ENCODE measurements around the gene PEX14. TPM values are rescaled to one million over a fixed set of nuclear protein-coding genes. Genes with fewer than 3 reads are reported as not detected.
A peak's percentile ranks its signal among the peaks of the same experiment; 100 is the strongest.

The PEX14 gene
- total RNA-seq, 6 experiments from 2014 or later, result 23.1 to 28.4 (median 26.0) TPM

DNA sequence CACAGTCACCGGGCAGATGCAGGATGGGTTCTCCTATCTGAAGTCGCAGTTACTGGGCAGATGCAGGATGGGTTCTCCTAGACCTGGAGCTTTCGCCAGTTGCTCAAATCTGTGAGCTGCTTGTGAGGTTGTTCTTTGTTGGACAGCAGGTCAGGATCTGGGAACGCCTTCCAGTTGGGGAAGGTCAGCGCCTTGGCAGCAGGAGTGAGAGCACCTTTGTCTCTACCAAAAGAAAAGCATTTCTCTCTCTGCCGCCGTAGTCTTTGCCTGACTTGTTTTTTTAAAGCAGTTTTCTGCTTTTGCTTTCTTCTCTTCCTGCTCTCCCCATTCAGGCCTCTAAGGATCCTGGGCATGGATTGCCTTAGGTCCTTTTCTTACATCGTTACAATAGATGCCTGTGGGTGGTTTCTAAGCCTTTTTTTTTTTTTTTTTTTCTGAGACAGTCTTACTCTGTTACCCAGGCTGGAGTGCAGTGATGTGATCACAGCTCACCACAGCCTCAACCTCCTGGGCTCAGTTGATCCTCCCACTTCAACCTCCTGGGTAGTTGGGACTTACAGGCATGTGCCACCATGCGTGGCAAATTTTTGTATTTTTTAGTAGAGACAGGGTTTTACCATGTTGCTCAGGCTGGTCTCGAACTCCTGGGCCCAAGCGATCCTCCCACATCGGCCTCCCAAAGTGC, 15.7 kb downstream of the PEX14 start:
- Mint-ChIP-seq H3K27ac (no peak overlapping the region), H3K36me3 (ENCODE audit: low read depth) (no peaks in the 10 kb centered on the region), H3K4me1 (ENCODE audit: low read depth) (peaks cover 31% of the 10 kb centered on the region), H3K9me3 (no peaks in the 10 kb centered on the region), H3K4me3 (no peak overlapping the region), H3K27me3 (ENCODE audit: insufficient read depth) (no peaks in the 10 kb centered on the region; the same call in 1 of the 2 replicates)
- no peak for DNase-seq
- TF ChIP-seq, protein P1, sequence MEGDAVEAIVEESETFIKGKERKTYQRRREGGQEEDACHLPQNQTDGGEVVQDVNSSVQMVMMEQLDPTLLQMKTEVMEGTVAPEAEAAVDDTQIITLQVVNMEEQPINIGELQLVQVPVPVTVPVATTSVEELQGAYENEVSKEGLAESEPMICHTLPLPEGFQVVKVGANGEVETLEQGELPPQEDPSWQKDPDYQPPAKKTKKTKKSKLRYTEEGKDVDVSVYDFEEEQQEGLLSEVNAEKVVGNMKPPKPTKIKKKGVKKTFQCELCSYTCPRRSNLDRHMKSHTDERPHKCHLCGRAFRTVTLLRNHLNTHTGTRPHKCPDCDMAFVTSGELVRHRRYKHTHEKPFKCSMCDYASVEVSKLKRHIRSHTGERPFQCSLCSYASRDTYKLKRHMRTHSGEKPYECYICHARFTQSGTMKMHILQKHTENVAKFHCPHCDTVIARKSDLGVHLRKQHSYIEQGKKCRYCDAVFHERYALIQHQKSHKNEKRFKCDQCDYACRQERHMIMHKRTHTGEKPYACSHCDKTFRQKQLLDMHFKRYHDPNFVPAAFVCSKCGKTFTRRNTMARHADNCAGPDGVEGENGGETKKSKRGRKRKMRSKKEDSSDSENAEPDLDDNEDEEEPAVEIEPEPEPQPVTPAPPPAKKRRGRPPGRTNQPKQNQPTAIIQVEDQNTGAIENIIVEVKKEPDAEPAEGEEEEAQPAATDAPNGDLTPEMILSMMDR (IDR thresholded peaks at IDR 0.05), result no peak

DNA sequence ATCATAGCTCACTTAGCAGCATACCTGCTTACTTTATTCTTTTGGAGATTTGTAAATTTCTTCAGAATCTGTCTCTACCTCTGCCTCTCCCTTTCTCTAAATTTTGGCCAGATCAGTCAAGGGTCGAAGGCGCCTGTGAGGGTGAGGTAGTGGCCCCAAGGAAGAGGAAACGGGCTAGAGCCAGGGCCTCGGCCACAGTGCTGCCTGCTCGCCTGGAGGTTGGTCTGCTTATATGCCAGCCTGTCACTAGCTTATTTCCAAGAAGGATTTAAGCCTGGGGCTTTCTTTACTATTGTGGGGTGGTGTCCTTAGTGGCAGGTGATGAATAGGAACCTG, 19.6 kb downstream of the PEX14 start:
- no peak overlapping the region; the same call in 1 of the 2 replicates for H3K4me3 Mint-ChIP-seq
- H3K9me3 Mint-ChIP-seq, result no peaks in the 10 kb centered on the region
- DNase-seq, result no peak
- H3K27ac Mint-ChIP-seq, result peak overlapping the region; percentile 77; the same call in 1 of the 2 replicates
- peaks cover 2% of the 10 kb centered on the region; the same call in 1 of the 2 replicates for H3K27me3 Mint-ChIP-seq (ENCODE audit: insufficient read depth)
- TF ChIP-seq, protein P1 (IDR thresholded peaks at IDR 0.05), result no peak
- H3K4me1 Mint-ChIP-seq (ENCODE audit: low read depth), result peaks cover 32% of the 10 kb centered on the region
- H3K36me3 Mint-ChIP-seq (ENCODE audit: low read depth), result no peaks in the 10 kb centered on the region; the same call in 1 of the 2 replicates

DNA sequence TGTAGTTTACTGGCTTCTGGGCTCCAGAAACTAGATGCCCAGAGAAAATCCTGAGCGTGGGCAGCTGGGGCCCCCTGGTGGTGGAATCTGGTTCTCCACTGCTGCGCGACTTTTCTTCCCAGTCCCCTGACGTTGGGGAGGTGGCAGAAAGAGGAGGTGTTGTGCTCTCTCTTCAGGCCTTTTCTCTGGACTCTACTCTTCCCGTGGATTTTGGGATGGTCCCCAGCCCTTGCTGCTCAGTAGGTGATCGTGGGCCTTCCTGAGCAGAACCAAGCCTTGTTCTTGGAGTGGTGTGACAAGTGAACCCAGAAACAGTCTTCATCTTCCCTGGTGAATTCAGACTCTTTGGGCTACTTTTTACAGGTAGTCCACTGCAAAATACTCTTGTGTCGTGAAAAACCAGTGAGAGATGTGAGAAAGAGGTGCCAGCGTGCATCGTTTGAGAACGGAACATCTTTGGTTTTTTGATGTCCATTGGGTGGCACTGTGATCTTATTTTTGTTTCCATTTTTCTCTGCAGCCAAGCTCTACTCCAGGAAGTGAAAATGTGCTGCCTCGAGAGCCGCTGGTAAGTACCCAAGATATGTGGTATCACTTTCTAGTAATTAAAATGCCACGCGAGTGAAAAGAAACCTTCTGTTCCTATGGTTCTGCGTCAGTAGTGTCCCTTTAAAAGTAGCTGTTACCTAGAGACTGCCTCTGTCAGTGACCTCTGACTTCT, 20.2 kb downstream of the PEX14 start:
- Mint-ChIP-seq H3K27ac (peak overlapping the region; percentile 77), H3K27me3 (ENCODE audit: insufficient read depth) (peaks cover 2% of the 10 kb centered on the region; the same call in 1 of the 2 replicates), H3K4me3 (peak overlapping the region; percentile 84), H3K36me3 (ENCODE audit: low read depth) (no peaks in the 10 kb centered on the region; the same call in 1 of the 2 replicates), H3K9me3 (no peaks in the 10 kb centered on the region), H3K4me1 (ENCODE audit: low read depth) (peaks cover 26% of the 10 kb centered on the region)
- DNase-seq, result peak; percentile 54
- TF ChIP-seq, protein P1 (IDR thresholded peaks at IDR 0.05), result peak; percentile 99

DNA sequence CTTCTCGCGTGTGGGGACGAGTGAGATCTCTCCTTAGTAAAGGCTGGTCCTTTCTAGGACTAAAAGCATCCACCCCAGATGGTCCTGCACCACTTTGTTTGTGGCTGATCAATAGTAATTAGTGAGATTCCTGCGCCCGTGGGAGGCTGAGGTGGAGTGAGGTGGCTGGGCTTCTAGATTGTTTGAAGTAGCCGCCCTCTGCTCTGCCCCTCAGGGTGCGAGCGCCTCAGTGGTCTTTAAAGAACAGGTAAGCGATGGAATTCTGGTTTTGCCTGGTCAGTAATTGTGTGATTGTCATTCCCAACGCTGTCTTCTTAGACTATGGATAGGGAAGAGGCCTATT, 20.7 kb downstream of the PEX14 start:
- TF ChIP-seq, protein P1 (IDR thresholded peaks at IDR 0.05), result no peak
- no peak for DNase-seq
- peak overlapping the region; percentile 84 for H3K4me3 Mint-ChIP-seq
- H3K4me1 Mint-ChIP-seq (ENCODE audit: low read depth), result peaks cover 25% of the 10 kb centered on the region
- H3K36me3 Mint-ChIP-seq (ENCODE audit: low read depth), result no peaks in the 10 kb centered on the region; the same call in 1 of the 2 replicates
- peak overlapping the region; percentile 77 for H3K27ac Mint-ChIP-seq
- H3K9me3 Mint-ChIP-seq, result no peaks in the 10 kb centered on the region
- peaks cover 2% of the 10 kb centered on the region; the same call in 1 of the 2 replicates for H3K27me3 Mint-ChIP-seq (ENCODE audit: insufficient read depth)

DNA sequence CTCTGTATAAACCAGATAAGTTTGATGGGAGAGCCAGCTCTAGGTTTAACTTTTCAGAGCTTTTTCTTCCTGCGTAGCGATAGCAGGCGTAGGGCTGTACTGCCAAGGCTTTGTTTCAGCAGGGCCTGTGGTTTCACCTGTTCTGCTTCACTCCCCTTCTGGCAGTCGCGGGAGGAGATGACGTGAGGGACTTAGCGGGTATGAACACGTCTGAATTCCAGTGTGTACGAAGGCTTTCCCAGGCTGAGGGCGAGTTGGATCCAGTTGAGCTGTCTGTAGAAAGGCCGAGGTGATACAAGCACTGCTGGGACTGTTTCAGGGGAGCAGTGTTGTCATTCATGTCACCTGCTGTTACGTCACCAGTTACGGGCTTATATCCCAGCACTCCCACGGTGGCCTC, 21.2 kb downstream of the PEX14 start:
- Mint-ChIP-seq H3K27ac (no peak overlapping the region; the same call in 1 of the 2 replicates), H3K4me3 (no peak overlapping the region)

More for the DNA sequence above, 21.2 kb downstream of the PEX14 start:
- no peaks in the 10 kb centered on the region; the same call in 1 of the 2 replicates for H3K36me3 Mint-ChIP-seq (ENCODE audit: low read depth)
- peaks cover 2% of the 10 kb centered on the region; the same call in 1 of the 2 replicates for H3K27me3 Mint-ChIP-seq (ENCODE audit: insufficient read depth)
- no peak for DNase-seq
- no peaks in the 10 kb centered on the region for H3K9me3 Mint-ChIP-seq
- H3K4me1 Mint-ChIP-seq (ENCODE audit: low read depth), result peaks cover 25% of the 10 kb centered on the region
- TF ChIP-seq, protein P1 (IDR thresholded peaks at IDR 0.05), result no peak

All from HFFc6 (cell line).